Caco-2 (cell line): ENCODE data around the gene SCUBE3. TPM values are rescaled to one million over a fixed set of nuclear protein-coding genes. Genes with fewer than 3 reads are reported as not detected.

Experiments used
- BruUV-seq: library from RNA; stranded (reverse); fragments of 400-500 nt; replicated peaks from 2 replicates; lab custom pipeline; 2021; lab: Mats Ljungman, UMichigan
- CTCF ChIA-PET: fragments of 300-600 bp; sonication (Branson Sonifier 250); formaldehyde crosslinking; loops from one replicate; lab custom pipeline; 2022; ENCODE audit warnings: antibody characterized with exemption; lab: Charles Lee
- POLR2A ChIA-PET: fragments of 300-600 bp; sonication (Branson Sonifier 250); formaldehyde crosslinking; loops from one replicate; lab custom pipeline; 2022; ENCODE audit warnings: antibody characterized with exemption; lab: Charles Lee
- DNase-seq, 2 experiments: peaks; one replicate each; pipeline versions ENCODE4 v3.0.0 to v3.0.0-alpha.2; 2020 to 2022
- H3K27me3 ChIP-seq: replicated peaks from 2 replicates; pipeline ENCODE4 v1.6.0; 2011; ENCODE audit warnings: low read length; ENCODE audit not compliant: control insufficient read depth, insufficient read depth
- H3K36me3 ChIP-seq: 2 replicates; pipeline ENCODE4 v1.5.1; 2011; ENCODE audit warnings: low read length; ENCODE audit not compliant: control insufficient read depth, insufficient read depth
- H3K4me1 ChIP-seq: fragments of 250-450 bp; sonication (Bioruptor Pico); 2 replicates; pipeline ENCODE4 v1.5.1; 2020; ENCODE audit warnings: mild to moderate bottlenecking
- H3K4me3 ChIP-seq: 2 replicates; pipeline ENCODE4 v1.5.1; 2011; ENCODE audit warnings: low read depth, mild to moderate bottlenecking, control low read depth, low read length
- H3K9me3 ChIP-seq: fragments of 250-450 bp; sonication (Bioruptor Pico); 2 replicates; pipeline ENCODE4 v1.5.1; 2020; ENCODE audit warnings: mild to moderate bottlenecking, moderate library complexity
- H3K27ac Mint-ChIP-seq: one replicate; pipeline ENCODE4 v1.8.0; 2022; ENCODE audit warnings: mixed read lengths; ENCODE audit not compliant: unreplicated experiment
- H3K27me3 Mint-ChIP-seq: one replicate; pipeline ENCODE4 v1.8.0; 2022; ENCODE audit warnings: mixed read lengths; ENCODE audit not compliant: insufficient read depth, unreplicated experiment
- H3K36me3 Mint-ChIP-seq: one replicate; pipeline ENCODE4 v1.8.0; 2022; ENCODE audit warnings: mild to moderate bottlenecking, mixed read lengths; ENCODE audit not compliant: insufficient read depth, unreplicated experiment
- H3K4me1 Mint-ChIP-seq: one replicate; pipeline ENCODE4 v1.8.0; 2022; ENCODE audit warnings: low read depth, mixed read lengths; ENCODE audit not compliant: unreplicated experiment
- H3K4me3 Mint-ChIP-seq: one replicate; pipeline ENCODE4 v1.8.0; 2022; ENCODE audit warnings: mild to moderate bottlenecking, moderate library complexity, mixed read lengths; ENCODE audit not compliant: unreplicated experiment
- H3K9me3 Mint-ChIP-seq: one replicate; pipeline ENCODE4 v1.8.0; 2022; ENCODE audit warnings: mixed read lengths; ENCODE audit not compliant: unreplicated experiment
- CTCF ChIP-seq, 2 experiments: fragments of 200-600 bp in 1 of 2; IDR thresholded peaks; 1 replicate in 1 of 2; 2 replicates in 1 of 2; pipeline versions ENCODE4 v1.5.1 to v1.8.0; 2011 to 2022; ENCODE audit warnings: antibody characterized with exemption in 1 of 2, control low read depth in 1 of 2, inconsistent platforms in 1 of 2, low read depth in 1 of 2, low read length in 1 of 2, mild to moderate bottlenecking in 1 of 2, moderate library complexity in 1 of 2; ENCODE audit not compliant: insufficient read depth in 1 of 2, severe bottlenecking in 1 of 2, unreplicated experiment in 1 of 2
- intact Hi-C: fragments of 100-400 bp; cut with micrococcal nuclease; formaldehyde crosslinking; loops from one replicate; pipeline ENCODE4 v1.10.0; 2022; ENCODE audit not compliant: unreplicated experiment
- total RNA-seq: library from RNA; stranded (reverse); gene quantifications from 2 replicates; pipeline ENCODE4 v1.2.3, GENCODE V29; 2022

Gene SCUBE3
- total RNA-seq, 1 experiment from 2014 or later: 1.3 TPM

GRCh38 chr6:35202066-35202546 is 11.7 kb upstream of the SCUBE3 start:
- H3K27ac Mint-ChIP-seq: no peak overlapping the region
- CTCF ChIA-PET: interaction anchor here (0.9 kb wide), 1 partner anchor 62 kb away, joined by 3 read pairs; no protein-coding TSS in a partner anchor
- peaks cover 14% of the 10 kb centered on the region for H3K4me1 Mint-ChIP-seq
- TF ChIP-seq CTCF (IDR thresholded peaks at IDR 0.05; ENCODE audit: insufficient read depth in 1 of 2, low read depth in 1 of 2, low read length in 1 of 2, severe bottlenecking in 1 of 2, unreplicated experiment in 1 of 2): no peak
- H3K4me3 ChIP-seq: no peak overlapping the region
- no peak overlapping the region for H3K4me3 Mint-ChIP-seq
- POLR2A ChIA-PET: no interaction called here
- no peaks in the 10 kb centered on the region for H3K9me3 Mint-ChIP-seq
- H3K27me3 Mint-ChIP-seq: no peaks in the 10 kb centered on the region
- H3K27me3 ChIP-seq: no peaks in the 10 kb centered on the region
- intact Hi-C loops: loop anchor here (10.0 kb wide), 1 partner anchor 217 kb away; no protein-coding TSS in a partner anchor
- no peaks in the 10 kb centered on the region for H3K36me3 Mint-ChIP-seq
- no TSS peak for BruUV-seq
- DNase-seq: no peak
- H3K4me1 ChIP-seq: peaks cover 7% of the 10 kb centered on the region; the same call in 1 of the 2 replicates
- H3K9me3 ChIP-seq: no peaks in the 10 kb centered on the region
- H3K36me3 ChIP-seq: no peaks in the 10 kb centered on the region

- no peaks in the 10 kb centered on the region for H3K9me3 ChIP-seq
- H3K36me3 ChIP-seq: no peaks in the 10 kb centered on the region
- POLR2A ChIA-PET: no interaction called here
- Mint-ChIP-seq H3K27ac (no peak overlapping the region), H3K4me3 (no peak overlapping the region), H3K4me1 (peaks cover 4% of the 10 kb centered on the region), H3K27me3 (peaks cover 3% of the 10 kb centered on the region), H3K36me3 (no peaks in the 10 kb centered on the region), H3K9me3 (no peaks in the 10 kb centered on the region)
- H3K4me3 ChIP-seq: no peak overlapping the region
- no peaks in the 10 kb centered on the region for H3K27me3 ChIP-seq
- H3K4me1 ChIP-seq: no peaks in the 10 kb centered on the region
- intact Hi-C loops: loop anchor here (10.0 kb wide), 1 partner anchor 218 kb away; no protein-coding TSS in a partner anchor
- no peak for DNase-seq
- TF ChIP-seq CTCF (IDR thresholded peaks at IDR 0.05; ENCODE audit: insufficient read depth in 1 of 2, low read depth in 1 of 2, low read length in 1 of 2, severe bottlenecking in 1 of 2, unreplicated experiment in 1 of 2): no peak
- CTCF ChIA-PET: no interaction called here
- BruUV-seq: no TSS peak
Measured at GRCh38 chr6:35203152-35203670, 10.5 kb upstream of the SCUBE3 start.

GRCh38 chr6:35203680-35204079 is 10.1 kb upstream of the SCUBE3 start:
- no peaks in the 10 kb centered on the region for H3K36me3 Mint-ChIP-seq
- no peak for DNase-seq
- ChIA-PET POLR2A (no interaction called here), CTCF (no interaction called here)
- Histone ChIP-seq H3K9me3 (no peaks in the 10 kb centered on the region), H3K4me3 (no peak overlapping the region), H3K36me3 (no peaks in the 10 kb centered on the region), H3K27me3 (no peaks in the 10 kb centered on the region), H3K4me1 (no peaks in the 10 kb centered on the region)
- H3K4me3 Mint-ChIP-seq: no peak overlapping the region
- H3K4me1 Mint-ChIP-seq: peaks cover 4% of the 10 kb centered on the region
- no peak for TF ChIP-seq CTCF (IDR thresholded peaks at IDR 0.05; ENCODE audit: insufficient read depth in 1 of 2, low read depth in 1 of 2, low read length in 1 of 2, severe bottlenecking in 1 of 2, unreplicated experiment in 1 of 2)
- no peak overlapping the region for H3K27ac Mint-ChIP-seq
- intact Hi-C loops: loop anchor here (10.0 kb wide), 1 partner anchor 219 kb away; no protein-coding TSS in a partner anchor
- H3K27me3 Mint-ChIP-seq: peaks cover 3% of the 10 kb centered on the region
- BruUV-seq: no TSS peak
- H3K9me3 Mint-ChIP-seq: no peaks in the 10 kb centered on the region
